ENCODE measurements around the gene SLC45A1.

SLC45A1 gene

DNA sequence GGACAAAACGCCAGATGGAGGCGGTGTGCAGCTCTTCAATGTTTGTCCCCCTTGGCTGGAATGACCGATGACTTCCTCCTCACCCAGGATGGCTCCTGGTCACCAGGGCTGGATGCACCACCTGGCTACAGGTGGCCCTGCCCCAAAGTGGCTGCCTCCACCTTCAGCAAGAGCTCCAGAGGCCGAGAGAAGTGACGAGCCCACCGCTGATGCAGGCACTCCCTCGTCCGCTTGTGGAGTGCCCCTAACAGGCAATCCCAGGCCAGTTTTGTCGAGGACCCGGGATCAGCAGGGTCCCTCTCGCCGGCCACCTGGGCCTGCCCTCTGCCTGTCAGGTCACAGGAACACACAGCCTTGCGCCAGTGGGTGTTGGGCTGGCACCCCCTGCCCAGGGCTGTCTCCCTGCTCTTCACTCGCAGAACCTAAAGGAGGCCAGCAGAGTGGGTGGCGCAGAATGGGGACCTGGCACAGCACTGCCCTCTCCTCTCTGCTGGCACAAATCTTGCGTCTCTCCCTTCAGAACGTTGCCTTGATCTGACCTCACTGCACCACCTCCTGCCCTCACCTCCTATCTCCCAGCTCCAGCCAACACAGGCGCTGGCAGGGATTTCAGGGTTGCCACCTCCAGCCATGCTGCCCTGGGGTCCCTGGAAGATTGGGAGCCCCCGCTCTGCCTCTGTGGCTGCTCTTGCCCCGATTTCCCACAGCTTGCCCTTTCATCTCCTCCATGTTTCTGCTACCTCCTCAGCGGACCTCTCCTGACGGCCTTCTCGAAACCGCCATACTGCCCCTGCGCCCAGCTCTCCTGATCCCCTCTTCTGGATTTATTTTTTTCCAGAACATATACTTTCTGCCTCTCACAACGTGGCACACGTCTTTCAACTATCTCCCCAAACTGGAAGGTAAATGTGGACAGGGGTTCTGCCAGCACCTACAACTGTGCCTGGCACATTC is 38.6 kb downstream of the SLC45A1 start:
- DNase-seq: no peak

- no peak for DNase-seq
Measured at GRCh38 chr1:8357329-8358101, 39.6 kb downstream of the SLC45A1 start.

- no peak for DNase-seq
Measured at GRCh38 chr1:8358241-8358896, 40.5 kb downstream of the SLC45A1 start.

DNA sequence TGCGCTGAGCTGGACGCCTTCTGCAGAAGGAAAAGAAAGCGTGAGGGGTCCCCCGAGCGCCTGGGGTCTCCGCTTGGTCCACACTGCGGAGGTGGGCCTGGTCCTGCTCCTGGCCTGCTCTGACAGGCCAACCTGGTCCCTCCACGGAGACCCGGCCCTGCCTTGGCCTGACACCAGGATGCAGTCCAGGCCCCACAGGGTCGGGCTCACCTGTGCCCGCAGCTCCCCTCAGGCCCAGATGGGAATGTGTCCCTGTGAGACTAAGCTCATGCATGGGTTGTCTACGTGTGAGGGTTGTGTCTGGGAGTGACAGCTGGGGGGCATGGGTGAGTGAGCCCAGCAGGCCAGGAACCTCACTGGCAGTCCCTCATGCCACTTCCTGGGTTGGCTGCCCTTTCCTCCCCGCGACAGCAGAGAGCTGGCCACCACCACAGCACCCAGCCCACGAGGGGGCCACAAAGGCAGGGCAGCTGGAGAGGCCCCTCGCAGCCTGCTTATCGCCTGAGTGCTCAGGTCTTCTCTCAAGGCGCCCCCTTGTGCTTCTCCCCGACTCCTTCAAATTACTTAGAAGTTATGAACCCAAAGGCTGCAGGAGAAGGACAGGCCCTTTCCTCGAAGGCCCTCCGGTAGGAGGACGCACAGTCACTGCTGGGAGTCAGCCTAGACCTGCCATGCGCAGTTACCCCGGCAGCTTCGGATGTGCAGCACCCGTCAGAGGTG is 41.1 kb downstream of the SLC45A1 start:
- DNase-seq: no peak

- no peak for DNase-seq
Measured at GRCh38 chr1:8359617-8360481, 41.9 kb downstream of the SLC45A1 start.

DNA sequence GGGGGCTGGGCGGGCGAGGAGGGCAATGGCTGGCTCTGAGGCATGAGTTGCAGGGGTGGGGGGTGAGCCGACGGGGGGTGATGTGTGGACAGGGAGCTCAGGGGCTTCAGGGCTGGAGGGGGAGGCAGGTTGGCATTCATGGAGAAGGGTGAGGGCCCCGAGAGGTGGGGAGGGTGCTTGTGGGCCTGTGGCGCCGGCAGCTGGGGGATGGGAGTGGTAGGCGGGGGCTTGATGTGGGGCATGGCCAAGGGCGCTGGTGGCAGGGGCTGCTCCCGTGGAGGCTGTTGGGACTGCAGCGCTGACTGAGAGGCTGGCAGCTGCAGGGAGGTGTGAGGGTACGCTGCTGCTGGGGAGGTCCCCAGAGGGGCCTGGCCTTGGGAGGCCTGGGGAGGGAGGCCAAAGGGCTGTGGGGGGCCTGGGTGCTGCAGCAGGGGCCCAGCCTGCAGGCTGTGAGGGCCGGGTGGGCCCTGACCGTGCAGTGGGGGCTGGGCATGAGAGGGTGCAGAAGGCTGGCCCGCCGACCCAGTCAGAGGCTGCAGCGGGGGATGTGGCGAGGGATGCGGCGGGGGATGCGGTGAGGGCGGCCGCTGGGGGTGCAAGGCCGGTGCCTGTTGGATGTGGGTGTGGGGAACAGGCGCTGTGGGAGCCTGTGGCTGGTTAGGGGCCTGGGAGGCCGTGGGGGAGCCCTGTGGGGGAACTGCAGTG is 42.7 kb downstream of the SLC45A1 start:
- no peak for DNase-seq

DNA sequence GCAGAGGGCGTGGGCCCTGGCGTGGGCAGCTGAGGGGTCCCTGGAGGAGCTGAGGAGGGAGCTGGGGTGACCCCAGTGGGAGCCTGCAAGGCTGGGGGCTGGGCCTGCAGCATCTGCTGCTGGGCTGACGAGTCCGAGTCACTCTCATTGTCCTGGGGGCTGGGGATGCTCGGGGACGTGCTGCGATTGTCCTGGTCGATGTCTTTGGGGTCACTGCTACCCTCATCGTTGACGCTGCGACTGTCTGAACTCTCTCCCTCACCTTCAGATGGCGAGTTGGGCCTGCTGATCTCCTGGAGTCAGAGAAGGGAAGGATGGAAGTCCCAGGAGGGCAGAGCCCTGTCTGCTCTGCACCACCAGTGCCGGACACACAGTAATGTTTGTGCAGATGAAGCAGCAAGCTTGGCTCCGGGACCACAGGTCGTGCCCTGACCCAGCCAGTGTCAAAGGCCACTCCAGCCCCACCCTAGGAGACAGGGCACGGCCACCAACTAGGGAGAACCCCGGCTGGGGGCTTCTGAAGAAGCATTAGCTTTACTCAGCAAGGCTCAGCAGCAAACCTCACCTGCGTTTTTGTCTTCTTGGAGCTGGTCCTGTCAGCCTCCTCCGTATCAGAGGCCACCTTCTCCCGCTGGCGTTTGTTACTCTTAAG is 43.4 kb downstream of the SLC45A1 start:
- DNase-seq: no peak

DNA sequence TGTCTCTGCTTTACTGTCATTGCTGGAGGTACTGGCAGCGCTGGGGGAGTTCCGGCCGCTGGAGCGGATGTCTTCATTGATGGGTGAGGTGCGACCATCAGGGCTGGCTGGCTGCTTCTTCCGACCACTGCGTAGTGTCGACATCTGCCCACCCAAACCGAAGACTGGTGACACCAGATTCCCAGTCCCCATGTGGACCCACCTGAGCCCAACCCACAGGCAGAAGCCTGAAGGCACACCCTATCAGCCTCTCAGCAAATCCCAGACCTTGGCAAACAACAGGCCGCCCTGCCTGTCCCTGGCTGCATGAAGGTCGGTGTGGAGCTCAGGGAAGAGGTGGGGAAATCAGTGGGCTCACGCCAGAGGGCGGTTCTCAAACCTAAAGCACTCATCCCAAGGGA is 44.8 kb downstream of the SLC45A1 start:
- no peak for DNase-seq

GRCh38 chr1:8363186-8363766 is 45.4 kb downstream of the SLC45A1 start:
- no peak for DNase-seq

DNA sequence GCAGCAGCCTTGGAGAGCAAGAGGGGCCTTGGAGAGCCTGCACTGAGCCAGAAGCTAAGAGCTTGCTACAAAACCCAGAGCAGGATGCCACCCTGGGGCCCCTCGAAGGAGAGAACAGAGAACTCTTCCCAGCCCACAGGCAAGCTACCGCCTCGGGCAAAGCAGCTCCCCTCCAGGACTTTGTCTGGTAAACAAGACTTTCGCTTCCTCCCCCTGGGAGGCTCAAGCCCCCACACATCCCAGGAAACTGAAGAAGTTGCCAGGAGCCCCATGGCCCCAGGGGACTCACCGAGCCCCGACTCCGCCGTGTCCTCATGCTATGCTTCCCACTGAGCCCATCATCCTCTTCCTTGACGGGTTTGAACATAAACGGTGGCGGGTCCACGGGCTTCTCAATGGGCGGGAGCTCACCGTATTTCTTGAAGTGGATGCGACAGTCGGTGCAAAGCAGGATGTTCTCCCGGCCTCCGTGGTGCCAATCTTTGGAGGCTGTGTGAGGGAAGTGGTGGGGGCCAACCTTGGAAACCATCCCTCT is 45.9 kb downstream of the SLC45A1 start:
- DNase-seq: no peak

DNA sequence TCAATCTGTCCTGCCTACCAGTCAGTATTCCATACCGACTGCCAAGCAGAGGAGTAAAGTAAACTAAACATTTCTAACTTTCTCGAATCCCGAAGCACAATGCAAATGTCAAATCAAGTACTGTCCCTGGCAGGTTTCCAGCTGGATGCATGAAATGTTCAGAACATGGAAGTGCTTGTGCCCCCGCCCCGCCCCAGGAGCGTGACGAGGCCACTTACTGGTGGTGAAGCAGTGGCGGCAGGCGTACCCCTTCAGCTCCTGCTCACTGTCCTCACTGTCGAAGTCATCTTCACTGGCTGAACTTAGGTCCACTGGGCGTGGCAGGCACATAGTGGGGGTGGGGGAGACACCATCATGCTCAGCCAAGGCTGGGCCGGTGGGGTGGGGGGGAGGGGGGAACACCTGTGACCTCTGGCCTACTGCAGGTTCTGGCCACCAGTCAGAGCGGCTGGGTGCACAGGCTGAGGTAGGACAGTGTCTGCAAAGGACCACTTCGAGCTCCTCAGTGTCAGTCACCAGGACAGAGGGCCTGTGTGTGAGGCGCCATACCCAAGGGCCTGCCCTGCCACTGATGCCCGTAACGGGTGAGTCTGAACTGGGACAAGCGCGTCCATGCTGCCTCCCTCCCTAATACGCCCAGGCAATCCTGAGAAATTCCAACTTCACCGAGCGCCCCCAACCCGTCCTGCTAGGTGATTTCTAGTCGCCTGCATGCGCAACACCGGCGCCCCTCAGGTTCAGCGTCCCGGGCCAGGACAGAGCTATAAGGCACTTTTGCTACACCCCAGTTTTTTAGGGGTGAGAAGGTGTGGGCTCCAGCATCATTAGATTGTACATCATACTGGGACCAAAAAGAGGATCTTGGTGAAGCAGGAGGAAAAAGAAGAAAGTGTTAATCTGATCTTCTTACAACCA is 46.9 kb downstream of the SLC45A1 start:
- no peak for DNase-seq

- DNase-seq: no peak
Measured at GRCh38 chr1:8365661-8366362, 47.9 kb downstream of the SLC45A1 start.

DNA sequence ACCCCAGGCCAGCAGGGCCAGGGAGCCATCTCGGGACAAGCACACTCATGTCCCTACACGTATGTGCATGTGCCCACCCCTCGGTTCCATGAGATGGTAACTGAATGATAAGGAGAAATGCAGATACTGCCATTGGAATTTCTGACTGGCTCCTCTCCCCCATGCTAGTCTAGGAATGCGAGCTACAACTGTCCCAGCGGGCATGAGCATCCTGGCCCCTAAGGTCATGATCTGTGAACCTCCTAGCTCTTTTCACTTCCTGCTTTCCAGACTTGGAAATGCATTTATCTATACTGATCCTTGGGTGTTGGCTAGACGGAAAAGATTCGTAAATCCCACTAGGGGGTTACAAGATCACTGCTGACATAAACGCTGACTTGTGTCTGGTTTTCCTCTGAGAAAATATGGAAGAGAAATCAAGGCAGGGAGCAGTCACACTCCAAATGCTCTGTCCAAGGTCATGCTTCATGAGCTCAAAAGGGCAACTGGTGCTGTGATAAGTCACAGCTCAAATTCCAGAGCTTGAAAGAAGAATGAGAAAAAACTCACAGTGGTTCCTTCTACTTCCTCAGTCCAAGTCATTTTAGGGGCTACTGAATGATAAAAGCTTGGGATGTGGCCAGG is 49.8 kb downstream of the SLC45A1 start:
- DNase-seq: no peak

DNA sequence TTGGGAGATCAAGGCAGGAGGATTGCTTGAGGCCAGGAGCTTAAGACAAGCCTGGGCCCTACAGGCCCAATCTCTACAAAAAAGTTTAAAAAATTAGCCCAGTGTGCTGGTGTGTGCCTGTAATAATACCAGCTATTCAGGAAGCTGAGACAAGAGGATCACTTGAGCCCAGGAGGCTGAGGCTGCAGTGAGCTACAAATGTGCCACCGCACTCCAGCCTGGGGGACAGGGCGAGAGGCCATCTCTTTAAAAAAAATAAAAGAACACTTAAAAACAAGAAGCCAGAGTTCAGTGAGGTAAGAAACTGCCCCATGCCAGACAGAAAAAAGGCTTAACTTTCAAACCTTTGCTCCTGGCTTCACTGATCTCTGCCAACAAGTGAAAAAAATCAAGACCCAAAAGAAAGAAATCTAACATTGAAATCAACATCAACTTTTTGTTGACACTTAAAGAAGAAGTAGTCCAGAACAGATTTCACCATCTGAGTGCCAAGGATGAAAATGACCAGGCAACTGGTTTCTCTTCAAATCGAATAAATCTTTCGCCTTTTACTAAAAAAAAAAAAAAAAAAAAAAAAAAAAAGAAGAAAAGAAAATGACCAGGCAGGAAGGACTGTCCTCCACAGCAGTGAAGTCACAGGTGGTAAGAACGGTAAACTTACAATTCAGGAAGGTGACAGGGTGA is 51.2 kb downstream of the SLC45A1 start:
- DNase-seq: no peak

DNA sequence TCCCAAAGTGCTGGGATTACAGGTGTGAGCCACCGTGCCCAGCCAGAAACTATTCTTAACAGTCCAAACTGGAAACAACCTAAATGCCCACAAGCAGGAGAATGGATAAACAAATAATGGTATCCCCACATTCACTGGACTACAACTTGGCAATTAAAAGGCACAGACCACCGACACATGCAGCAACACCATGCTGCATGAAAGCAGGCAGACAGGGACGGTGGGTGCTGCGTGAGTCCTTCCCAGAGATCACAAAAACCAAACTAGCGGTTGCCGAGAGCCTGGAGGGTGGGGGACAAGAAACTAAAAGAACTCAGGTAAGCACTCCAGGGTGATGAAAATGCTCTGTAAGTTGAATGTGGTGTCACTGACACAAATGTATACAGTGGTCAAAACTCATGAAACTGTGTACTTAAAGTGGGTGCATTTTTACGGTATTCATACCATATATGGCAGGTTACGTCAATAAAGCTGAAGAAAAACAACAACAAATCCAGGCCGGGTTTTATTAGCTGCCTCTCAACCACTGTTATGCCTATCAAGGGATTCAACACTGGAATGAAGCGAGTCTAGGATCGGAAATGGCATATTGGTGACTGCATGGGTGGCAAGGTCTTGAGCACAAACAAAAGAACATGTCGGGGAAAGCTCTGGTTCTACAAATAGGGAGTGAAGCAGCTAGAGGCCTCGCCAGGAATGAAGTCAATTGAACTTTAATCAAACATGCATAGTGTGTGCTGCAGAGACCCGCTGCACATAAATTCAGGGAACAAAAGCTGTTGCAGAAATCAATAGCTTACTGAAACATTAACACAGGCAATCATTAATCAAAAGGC is 52.4 kb downstream of the SLC45A1 start:
- DNase-seq: peak; percentile 97

- DNase-seq: peak; percentile 97
Measured at GRCh38 chr1:8370905-8371315, 53.0 kb downstream of the SLC45A1 start.

All from DMS153 (cell line).